ENCODE measurements around the gene C11orf21. TPM values are rescaled to one million over a fixed set of nuclear protein-coding genes. Genes with fewer than 3 reads are reported as not detected.

The C11orf21 gene
- total and polyA plus RNA-seq, 9 of the 15 experiments (the other 6 are each of a cell fraction or from before 2014, with no cell fraction given) = 0.10 to 2.6 (median 2.0) TPM

- 45% methylated on average over 20 of the region's 30 CpGs for WGBS (ENCODE audit: insufficient coverage, low coverage, missing lambda C conversion rate)
- no TSS peak for BruUV-seq (replicated peaks)
- in situ Hi-C loops (cut with MboI) = no loop called here
These were observed 26.1 kb downstream of the C11orf21 start for GRCh38 chr11:2275334-2276279.

More at GRCh38 chr11:2275334-2276279, 26.1 kb downstream of the C11orf21 start:
- no peak overlapping the region for H3K27ac ChIP-seq (ENCODE audit: extremely low read depth, low read depth, low read length)
- ATAC-seq = no peak
- H3K9me3 ChIP-seq (replicated peaks; ENCODE audit: control insufficient read depth, insufficient read depth, low read depth, low read length) = peaks cover 3% of the 10 kb centered on the region; the same call in 1 of the 2 replicates
- no peaks in the 10 kb centered on the region; the same call in 1 of the 2 replicates for H4K20me1 ChIP-seq (replicated peaks; ENCODE audit: control insufficient read depth, insufficient read depth, low read length)
- no peak overlapping the region for H2AFZ ChIP-seq (ENCODE audit: low read depth, low read length)
- H3K36me3 ChIP-seq (ENCODE audit: control insufficient read depth, insufficient read depth, low read length) = no peaks in the 10 kb centered on the region
- TF ChIP-seq ZSCAN32 (CRISPR knock-in tag; IDR thresholded peaks at IDR 0.05) (no peak), POLR3G (IDR thresholded peaks at IDR 0.05; ENCODE audit: extremely low read depth, insufficient read length, insufficient replicate concordance) (no peak), MAX (CRISPR knock-in tag; IDR thresholded peaks at IDR 0.05) (0 out of 2 replicates have a peak, but pooled peaks have one; percentile 14), ZBTB40 (IDR thresholded peaks at IDR 0.05) (no peak), ZBTB40 (CRISPR knock-in tag; IDR thresholded peaks at IDR 0.05) (no peak)
- no peak overlapping the region for H3K4me2 ChIP-seq (ENCODE audit: insufficient read depth, low read length)
- peak overlapping the region in 1 of 2 experiments; percentile 13; a peak in 1 of 4 replicates for H3K9ac ChIP-seq (ENCODE audit: insufficient read depth in 1 of 2, low read depth in 2 of 2, low read length in 2 of 2)
- FAIRE-seq = no peak
- POLR2A ChIA-PET = interaction anchor here (0.7 to 1.7 kb wide), 3 partner anchors 31 to 600 kb away, joined by 3 read pairs; no protein-coding TSS in a partner anchor
- no peak for DNase-seq (ENCODE audit: extremely low read depth in 1 of 4, low spot score in 3 of 4)
- peaks cover 0 to 46% of the 10 kb centered on the region in 2 experiments; a peak in 2 of 5 replicates for H3K27me3 ChIP-seq (ENCODE audit: control insufficient read depth in 2 of 2, insufficient read depth in 2 of 2, low read length in 2 of 2)
- intact Hi-C loops (cut with micrococcal nuclease) = no loop called here
- CTCF ChIA-PET (ENCODE audit: low intra/inter-chr PET ratio) = no interaction called here
- H3K4me3 ChIP-seq = no peak overlapping the region
- H3K4me1 ChIP-seq (replicated peaks in 1 of 2; ENCODE audit: control insufficient read depth in 2 of 2, insufficient read depth in 2 of 2, low read length in 2 of 2) = peaks cover 2 to 24% of the 10 kb centered on the region in 2 experiments; a peak in 3 of 5 replicates
- no peaks in the 10 kb centered on the region for H3K79me2 ChIP-seq (ENCODE audit: control insufficient read depth, insufficient read depth, low read length)
- no peaks in the 10 kb centered on the region for H3K9me1 ChIP-seq (ENCODE audit: control insufficient read depth, insufficient read depth, low read length)

Data from K562 (cell line).